Keratinocyte (primary cell): ENCODE data around the gene AGL. TPM values are rescaled to one million over a fixed set of nuclear protein-coding genes. Genes with fewer than 3 reads are reported as not detected.

Experiments
- DNase-seq: peaks from one replicate; pipeline ENCODE4 v3.0.0-alpha.2; 2011; ENCODE audit warnings: low read depth, missing footprints, low spot score
- FAIRE-seq: peaks from 2 replicates; lab custom pipeline; 2011; peaks lifted over from hg19 to GRCh38; lab: Jason Lieb, UNC
- H2AFZ ChIP-seq: 2 replicates; pipeline ENCODE4 v1.6.0; 2012; ENCODE audit warnings: low read length, control low read depth, inconsistent platforms; ENCODE audit not compliant: control insufficient read depth
- H3K27ac ChIP-seq: 2 replicates; pipeline ENCODE4 v1.5.1; 2011; ENCODE audit warnings: low read length; ENCODE audit not compliant: control insufficient read depth, insufficient read depth
- H3K27me3 ChIP-seq: 3 replicates; pipeline ENCODE4 v1.6.0; 2011; ENCODE audit warnings: low read length; ENCODE audit not compliant: control insufficient read depth, insufficient read depth; ENCODE audit errors: extremely low read depth
- H3K36me3 ChIP-seq, 2 experiments: 2 replicates in 1 of 2; 3 replicates in 1 of 2; pipeline ENCODE4 v1.5.1; 2011; ENCODE audit warnings: low read length in 2 of 2, mild to moderate bottlenecking in 1 of 2; ENCODE audit not compliant: control insufficient read depth in 2 of 2, insufficient read depth in 2 of 2; ENCODE audit errors: extremely low read depth in 1 of 2
- H3K4me1 ChIP-seq: 3 replicates; pipeline ENCODE4 v1.5.1; 2011; ENCODE audit warnings: low read length; ENCODE audit not compliant: control insufficient read depth, insufficient read depth; ENCODE audit errors: extremely low read depth
- H3K4me2 ChIP-seq: 3 replicates; pipeline ENCODE4 v1.6.0; 2011; ENCODE audit warnings: low read depth, low read length; ENCODE audit not compliant: control insufficient read depth, insufficient read depth; ENCODE audit errors: extremely low read depth
- H3K4me3 ChIP-seq, 3 experiments: fragments of 200-600 bp in 1 of 3; sonication (generic) in 1 of 3; 2 replicates in 2 of 3; 3 replicates in 1 of 3; pipeline ENCODE4 v1.5.1; 2011 to 2016; ENCODE audit warnings: low read length in 3 of 3, mild to moderate bottlenecking in 3 of 3, control low read depth in 2 of 3, inconsistent platforms in 1 of 3, low read depth in 1 of 3, mixed read lengths in 1 of 3, mixed run types in 1 of 3, moderate library complexity in 1 of 3; ENCODE audit not compliant: control insufficient read depth in 2 of 3, insufficient read depth in 2 of 3; ENCODE audit errors: extremely low read depth in 1 of 3
- H3K79me2 ChIP-seq: 2 replicates; pipeline ENCODE4 v1.6.0; 2012; ENCODE audit warnings: low read length; ENCODE audit not compliant: control insufficient read depth, insufficient read depth
- H3K9ac ChIP-seq: 3 replicates; pipeline ENCODE4 v1.6.0; 2011; ENCODE audit warnings: low read length; ENCODE audit not compliant: control insufficient read depth, insufficient read depth; ENCODE audit errors: extremely low read depth
- H3K9me1 ChIP-seq: 3 replicates; pipeline ENCODE4 v1.6.0; 2011; ENCODE audit warnings: low read length; ENCODE audit not compliant: control insufficient read depth, insufficient read depth; ENCODE audit errors: extremely low read depth
- H3K9me3 ChIP-seq: 2 replicates; pipeline ENCODE4 v1.5.1; 2012; ENCODE audit warnings: low read depth, low read length; ENCODE audit not compliant: control insufficient read depth
- H4K20me1 ChIP-seq: 3 replicates; pipeline ENCODE4 v1.6.0; 2011; ENCODE audit warnings: low read length; ENCODE audit not compliant: control insufficient read depth, insufficient read depth; ENCODE audit errors: extremely low read depth
- CTCF ChIP-seq, 3 experiments: IDR thresholded peaks in 1 of 3; conservative IDR thresholded peaks in 1 of 3; optimal IDR thresholded peaks in 1 of 3; 2 replicates in 2 of 3; 3 replicates in 1 of 3; pipeline versions ENCODE3 to v1.5.1; 2011; ENCODE audit warnings: low read length in 3 of 3, mild to moderate bottlenecking in 3 of 3, moderate library complexity in 2 of 3, control low read depth in 1 of 3, inconsistent platforms in 1 of 3; ENCODE audit not compliant: insufficient read depth in 2 of 3; ENCODE audit errors: extremely low read depth in 1 of 3
- EZH2 ChIP-seq: IDR thresholded peaks from one replicate; pipeline ENCODE4 v1.6.1; 2012; ENCODE audit warnings: inconsistent platforms, mild to moderate bottlenecking, low read length, moderate library complexity
- dilution Hi-C: fragments of 300-500 bp; cut with MboI; formaldehyde crosslinking; loops from one replicate; pipeline ENCODE4 v1.7.0; 2020; ENCODE audit warnings: low sequenced_read_pairs; ENCODE audit not compliant: extremely low pct_ligation_motif_present
- polyA plus RNA-seq, 5 experiments: library from polyadenylated mRNA; depleted of rRNA in 3 of 5; stranded (reverse) in 3 of 5; stranded (forward) in 1 of 5; unstranded in 1 of 5; fragments of >200 nt; gene quantifications; 1 replicate in 1 of 5; 2 replicates in 3 of 5; 3 replicates in 1 of 5; pipeline versions ENCODE4 v1.2.1 to v1.2.3, GENCODE V29; 2011 to 2012; ENCODE audit warnings: missing spikeins in 2 of 5, low read depth in 1 of 5, low replicate concordance in 1 of 5

Gene AGL
- polyA plus RNA-seq, 1 donor (not counting 4 experiments of a cell fraction or from before 2014, with no cell fraction given) = 8.2 TPM

- no peak overlapping the region for H3K9ac ChIP-seq
- H3K4me2 ChIP-seq = no peak overlapping the region
- H4K20me1 ChIP-seq = no peaks in the 10 kb centered on the region
- DNase-seq = no peak
- H3K27ac ChIP-seq = no peak overlapping the region
- FAIRE-seq = no peak
- no peak overlapping the region for H2AFZ ChIP-seq
- no peaks in the 10 kb centered on the region for H3K79me2 ChIP-seq
- dilution Hi-C loops = no loop called here
- no peak overlapping the region for H3K4me3 ChIP-seq
- H3K36me3 ChIP-seq = no peaks in the 10 kb centered on the region
- H3K4me1 ChIP-seq = no peaks in the 10 kb centered on the region
- H3K9me1 ChIP-seq = no peaks in the 10 kb centered on the region
- H3K27me3 ChIP-seq = no peaks in the 10 kb centered on the region
- H3K9me3 ChIP-seq = no peaks in the 10 kb centered on the region
- TF ChIP-seq EZH2 (no peak), CTCF (optimal IDR thresholded peaks at IDR 0.05 in 1 of 3, IDR thresholded peaks at IDR 0.05 in 1 of 3, conservative IDR thresholded peaks at IDR 0.05 in 1 of 3; ENCODE audit: extremely low read depth in 1 of 3, insufficient read depth in 2 of 3, low read length in 3 of 3) (no peak)
Measured at GRCh38 chr1:99955375-99955774, 105.2 kb downstream of the AGL start.

DNA sequence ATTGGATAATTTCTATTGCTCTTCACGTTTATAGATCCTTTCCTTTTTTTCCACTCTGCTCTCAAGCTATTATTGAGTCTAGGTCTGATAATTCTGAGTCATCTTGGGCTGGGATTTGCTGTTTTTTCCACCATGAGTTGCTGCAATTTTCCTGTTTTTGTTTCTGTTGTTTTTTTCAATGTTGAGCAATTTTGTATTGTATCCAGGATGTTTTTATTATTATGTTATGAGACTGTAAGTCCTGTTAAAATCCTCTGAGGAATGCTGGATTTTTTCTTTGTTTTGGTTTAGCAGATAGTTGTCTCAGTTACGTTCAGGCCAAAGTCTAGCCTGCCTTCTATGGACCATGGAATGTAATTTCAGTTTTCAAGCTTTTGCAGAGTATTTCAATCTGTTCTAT, 106.6 kb downstream of the AGL start:
- H3K4me1 ChIP-seq = no peaks in the 10 kb centered on the region
- no peaks in the 10 kb centered on the region for H4K20me1 ChIP-seq
- no peaks in the 10 kb centered on the region for H3K79me2 ChIP-seq
- FAIRE-seq = no peak
- H3K9ac ChIP-seq = no peak overlapping the region
- no peaks in the 10 kb centered on the region for H3K27me3 ChIP-seq
- H3K9me1 ChIP-seq = no peaks in the 10 kb centered on the region
- TF ChIP-seq EZH2 (no peak), CTCF (optimal IDR thresholded peaks at IDR 0.05 in 1 of 3, IDR thresholded peaks at IDR 0.05 in 1 of 3, conservative IDR thresholded peaks at IDR 0.05 in 1 of 3; ENCODE audit: extremely low read depth in 1 of 3, insufficient read depth in 2 of 3, low read length in 3 of 3) (no peak)
- no peak for DNase-seq
- no peak overlapping the region for H3K4me3 ChIP-seq
- no peak overlapping the region for H3K27ac ChIP-seq
- no peak overlapping the region for H2AFZ ChIP-seq
- no peaks in the 10 kb centered on the region for H3K9me3 ChIP-seq
- dilution Hi-C loops = no loop called here
- no peaks in the 10 kb centered on the region for H3K36me3 ChIP-seq
- no peak overlapping the region for H3K4me2 ChIP-seq
